Measurements from ENCODE around the gene P2RY2.
"Not testable (repeated sequence)": the region's sequence is repeated elsewhere in the genome, so short reads cannot be mapped to it uniquely, and the experiment has no call there.

The P2RY2 gene

DNA sequence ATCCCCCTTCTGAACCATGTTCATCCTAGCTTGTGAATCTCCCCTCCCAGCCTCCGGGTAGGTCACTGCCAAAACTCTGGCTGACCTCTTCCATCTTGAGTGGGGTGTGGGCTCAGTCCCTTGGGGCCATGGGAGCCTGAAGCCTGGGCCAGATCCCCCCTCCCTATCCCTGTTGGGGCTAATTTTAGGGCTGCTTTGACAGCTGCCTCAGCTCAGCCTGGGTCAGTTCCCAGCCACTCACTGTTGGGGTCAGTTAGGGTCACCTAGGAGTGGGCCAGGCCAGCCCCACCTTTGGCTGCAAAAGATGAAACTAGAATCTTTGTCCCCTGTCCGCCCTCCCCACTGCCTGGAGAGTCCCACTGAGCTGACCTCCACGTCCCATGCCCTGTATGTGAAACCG is 29.8 kb upstream of the P2RY2 start:
- DNase-seq: no peak

GRCh38 chr11:73189315-73189714 is 28.8 kb upstream of the P2RY2 start:
- DNase-seq: no peak

- no peak for DNase-seq
Measured at GRCh38 chr11:73189723-73190556, 28.1 kb upstream of the P2RY2 start.

GRCh38 chr11:73190557-73190885 is 27.6 kb upstream of the P2RY2 start:
- DNase-seq: no peak

DNA sequence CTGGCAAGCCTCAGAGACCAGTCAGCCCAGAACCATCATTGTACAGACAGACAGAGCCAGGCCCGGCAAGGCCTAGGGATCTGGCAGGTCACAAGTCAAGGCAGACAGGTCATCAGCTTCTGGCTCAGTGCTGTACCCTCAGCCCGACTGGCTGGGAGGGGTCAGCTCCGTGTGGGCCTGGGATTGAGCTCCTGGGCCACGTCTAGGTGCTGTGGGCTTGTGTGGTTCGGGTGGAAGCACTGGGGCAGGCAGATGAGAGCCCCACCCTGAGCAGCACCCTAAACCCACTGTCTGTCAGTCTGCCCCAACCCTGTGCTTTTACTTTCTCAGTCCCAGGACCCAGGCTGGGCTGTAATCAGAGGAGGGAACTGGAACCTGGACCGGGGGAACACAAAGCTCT is 26.9 kb upstream of the P2RY2 start:
- no peak for DNase-seq

DNA sequence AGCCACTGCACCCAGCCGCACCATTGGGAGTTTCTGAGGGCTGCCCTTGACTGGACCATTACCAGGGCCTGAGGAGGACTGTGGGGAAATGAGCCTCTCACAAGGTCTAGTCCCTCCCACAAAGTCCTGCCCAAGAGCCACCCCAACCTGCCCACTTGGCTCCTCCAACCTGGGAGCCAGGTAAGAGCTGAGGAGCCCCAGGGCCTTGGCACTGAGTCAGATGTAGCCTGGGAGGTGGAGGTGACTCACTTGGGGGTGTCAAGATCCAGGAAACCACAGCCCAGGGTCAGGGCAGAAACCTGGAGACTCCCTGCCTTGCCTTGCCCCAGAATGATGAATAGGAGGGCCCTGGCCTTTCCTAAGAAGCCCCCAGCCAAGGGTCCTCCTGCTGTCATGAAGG is 25.8 kb upstream of the P2RY2 start:
- no peak for DNase-seq

GRCh38 chr11:73193251-73194033 is 24.6 kb upstream of the P2RY2 start:
- DNase-seq: no peak

- DNase-seq: no peak
Measured at GRCh38 chr11:73194034-73194507, 24.0 kb upstream of the P2RY2 start.

DNA sequence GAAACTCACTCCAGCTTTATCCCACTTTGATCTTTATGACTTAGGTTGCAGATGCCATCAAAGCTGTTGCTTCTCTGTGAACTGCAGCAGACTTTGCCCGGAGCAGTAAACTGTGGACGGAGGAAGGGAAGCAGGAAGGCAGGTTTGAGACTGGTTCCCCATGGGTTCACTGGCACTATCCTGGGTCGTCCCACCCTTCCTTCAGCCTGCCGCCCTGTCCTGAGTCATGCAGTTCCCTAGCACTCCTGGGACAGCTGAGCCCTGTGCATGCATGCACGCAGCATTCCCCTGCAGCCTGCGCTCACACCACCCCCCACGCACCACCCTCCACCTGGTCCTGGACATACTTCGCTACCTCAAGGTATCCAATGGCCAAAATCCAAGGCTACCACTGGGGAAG is 23.5 kb upstream of the P2RY2 start:
- DNase-seq: no peak

- peak; percentile 33 for DNase-seq
Measured at GRCh38 chr11:73195191-73196007, 22.7 kb upstream of the P2RY2 start.

GRCh38 chr11:73196576-73196975 is 21.5 kb upstream of the P2RY2 start:
- no peak for DNase-seq

DNA sequence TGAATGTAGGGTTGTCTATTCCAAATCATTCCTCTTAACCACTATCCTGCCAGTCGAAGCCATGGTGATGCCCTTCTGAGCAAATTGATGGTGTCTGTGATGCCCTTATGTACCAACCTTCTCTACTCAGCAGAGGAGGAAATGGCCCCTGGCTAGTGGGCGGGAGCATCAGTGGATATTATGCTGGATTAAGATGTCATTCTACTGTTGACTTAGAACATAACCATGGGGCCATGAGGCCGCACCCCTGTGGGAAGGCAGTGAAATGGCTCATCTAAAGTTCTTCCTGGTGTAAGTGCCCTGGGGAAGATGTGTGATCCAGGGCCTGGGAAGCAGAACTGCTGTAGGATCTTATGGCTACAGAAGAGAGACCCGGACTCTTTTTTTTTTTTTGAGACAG is 20.7 kb upstream of the P2RY2 start:
- peak; percentile 11 for DNase-seq

- DNase-seq: not testable (repeated sequence)
Measured at GRCh38 chr11:73197787-73198186, 20.3 kb upstream of the P2RY2 start.

GRCh38 chr11:73198677-73199076 is 19.4 kb upstream of the P2RY2 start:
- peak; percentile 31 for DNase-seq

DNA sequence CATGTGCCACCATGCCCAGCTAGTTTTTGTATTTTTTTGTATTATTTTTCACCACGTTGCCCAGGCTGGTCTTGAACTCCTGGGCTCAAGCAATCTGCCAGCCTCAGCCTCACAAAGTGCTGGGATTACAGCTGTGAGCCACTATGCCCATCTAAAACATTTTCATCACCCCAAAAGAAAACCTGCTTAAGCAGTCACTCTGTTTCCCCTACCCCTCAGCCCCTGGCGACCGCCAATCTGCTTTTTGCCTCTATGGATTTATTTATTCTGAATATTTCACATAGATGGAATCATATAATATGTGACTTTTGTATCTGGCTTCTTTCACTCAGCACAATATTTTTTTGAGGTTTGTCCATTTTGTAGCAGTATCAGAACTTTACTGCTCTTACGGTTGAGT is 18.6 kb upstream of the P2RY2 start:
- no peak for DNase-seq

- no peak for DNase-seq
Measured at GRCh38 chr11:73200256-73200655, 17.8 kb upstream of the P2RY2 start.

DNA sequence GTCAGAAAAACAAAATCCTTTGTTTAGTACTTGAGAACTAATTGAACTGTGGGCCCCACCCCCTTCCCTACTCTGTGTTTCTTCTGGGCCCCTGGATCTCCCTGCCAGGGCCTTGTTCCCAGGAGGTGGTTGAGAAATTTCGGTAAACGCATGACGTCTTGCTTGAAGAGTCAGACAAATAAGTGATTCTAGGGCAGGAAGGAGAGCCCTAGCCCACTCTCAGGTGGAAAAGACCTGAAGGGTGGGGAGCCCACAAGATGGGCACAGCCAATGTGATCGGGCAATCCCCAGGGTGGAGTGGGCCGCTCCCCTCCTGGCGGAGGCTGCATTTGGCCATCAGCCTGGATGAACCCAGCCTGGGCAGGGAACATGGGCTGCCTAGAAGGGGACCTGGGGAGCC is 16.8 kb upstream of the P2RY2 start:
- no peak for DNase-seq

DNA sequence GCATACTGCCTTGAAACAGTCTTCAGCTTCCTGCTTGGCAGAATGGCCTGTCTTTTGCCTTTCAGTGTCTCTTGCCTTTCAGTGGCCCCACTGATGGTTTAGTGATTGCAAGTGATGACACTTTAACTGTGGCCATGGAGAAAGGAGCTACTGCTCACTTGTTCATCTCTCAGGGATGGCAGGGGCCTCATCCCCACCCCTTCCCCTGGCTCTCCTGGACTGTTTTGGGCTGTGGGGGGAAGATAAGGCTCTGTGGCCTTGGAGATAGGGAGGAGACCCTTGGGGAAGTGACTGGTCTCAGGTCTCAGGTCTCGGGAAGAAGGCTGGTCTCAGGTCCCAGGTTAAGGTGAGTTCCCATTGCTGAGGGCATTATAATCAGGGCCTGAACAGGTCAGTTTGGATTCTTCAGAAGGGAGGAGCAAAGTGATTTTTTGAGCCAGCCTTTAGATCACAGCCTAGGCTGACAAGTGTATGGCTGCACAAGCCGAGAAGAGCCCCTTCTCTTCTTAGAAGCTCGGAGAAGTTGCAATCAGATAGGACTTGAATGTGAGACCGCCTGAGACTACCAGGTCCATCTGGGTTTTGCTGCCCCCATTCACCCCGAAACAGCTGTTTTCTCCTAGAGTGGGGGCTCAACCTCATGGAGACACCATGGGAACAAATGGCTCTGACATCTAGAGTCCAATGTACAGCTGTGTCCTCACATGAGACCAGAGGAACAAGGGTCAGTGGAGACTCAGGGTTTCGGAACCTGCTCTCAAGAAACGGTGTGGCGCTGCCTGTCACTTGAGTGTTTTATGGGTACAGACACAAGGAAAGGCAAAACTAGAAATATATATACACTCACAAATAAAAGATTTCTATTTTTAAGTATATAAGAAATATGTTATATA is 15.9 kb upstream of the P2RY2 start:
- no peak for DNase-seq

DNA sequence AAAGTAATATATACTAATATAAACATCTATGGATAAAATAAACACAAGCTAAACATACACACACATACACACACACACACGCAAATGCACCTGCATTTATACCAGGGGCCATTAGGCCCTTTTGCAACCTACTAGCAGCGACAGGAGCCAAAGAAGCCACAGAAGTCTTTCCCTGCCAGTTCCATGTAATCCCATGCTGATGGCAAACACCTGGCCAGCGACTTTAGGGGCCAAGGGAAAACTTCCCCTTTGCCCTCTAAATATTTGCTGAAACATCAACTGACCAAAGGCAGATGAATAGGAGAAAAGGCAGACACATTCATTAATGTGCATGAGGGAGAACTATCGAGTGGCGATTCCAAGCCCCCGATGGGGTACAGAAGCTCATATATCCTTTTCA is 14.8 kb upstream of the P2RY2 start:
- no peak for DNase-seq

GRCh38 chr11:73203790-73204189 is 14.3 kb upstream of the P2RY2 start:
- no peak for DNase-seq

DNA sequence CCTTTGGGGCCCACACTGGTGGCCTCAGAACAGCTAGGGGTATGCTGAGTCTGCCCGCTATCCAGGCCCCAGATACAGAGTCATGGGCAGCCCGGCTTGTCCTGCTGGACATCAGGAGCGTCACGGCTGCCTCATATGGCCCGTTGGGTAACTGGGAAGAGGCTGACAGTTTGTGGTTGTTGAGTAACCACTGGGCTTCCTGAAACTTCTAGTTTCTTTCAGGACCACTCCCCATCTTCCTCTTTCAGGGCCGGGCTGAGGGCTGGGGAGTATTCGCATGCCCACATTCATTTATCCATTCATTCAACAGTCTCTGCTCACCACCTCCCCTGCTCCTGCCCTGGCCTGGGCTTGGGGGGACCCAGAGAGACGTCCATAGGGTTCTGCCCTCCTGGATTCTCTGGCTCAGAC is 13.4 kb upstream of the P2RY2 start:
- DNase-seq: no peak

All from fibroblast of skin of back (primary cell).